ENCODE results near the gene CD79B.

DNA sequence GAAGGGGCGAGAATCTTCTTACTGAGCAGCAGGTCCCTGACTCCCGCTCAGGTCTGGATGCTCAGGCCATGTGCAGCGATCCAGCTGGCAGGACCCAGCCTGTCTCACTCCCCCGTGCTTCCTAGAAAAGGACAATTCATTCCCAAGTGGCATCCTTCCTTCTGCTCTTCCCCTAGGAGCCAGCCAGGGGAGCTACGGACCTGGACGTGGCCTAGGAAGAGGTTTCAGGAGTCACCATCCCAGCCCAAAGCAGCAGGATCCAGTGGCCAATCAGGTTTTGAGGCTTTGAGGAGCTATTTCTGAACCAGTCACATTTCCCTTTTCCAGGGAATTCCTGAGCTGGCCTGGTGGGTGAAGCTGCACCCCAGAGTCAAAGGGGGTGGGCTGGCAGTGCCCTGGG is 7.8 kb upstream of the CD79B start:
- TF ChIP-seq CTCF (conservative IDR thresholded peaks at IDR 0.05; ENCODE audit: low read depth, low read length) (no peak), EZH2 (IDR thresholded peaks at IDR 0.05; ENCODE audit: borderline replicate concordance, low read depth, low read length, poor library complexity, severe bottlenecking) (no peak)
